HG03457 (cell line): Measurements from ENCODE around the gene GALK2.
A peak's percentile ranks its signal among the peaks of the same experiment; 100 is the strongest.
"Not testable (repeated sequence)": the region's sequence is repeated elsewhere in the genome, so short reads cannot be mapped to it uniquely, and the experiment has no call there.

Experiments used
- ATAC-seq: cut with Tn5 transposase; IDR thresholded peaks from one replicate; pipeline ENCODE4 v1.9.1; 2021; ENCODE audit warnings: moderate number of reproducible peaks; ENCODE audit not compliant: unreplicated experiment

Gene GALK2

GRCh38 chr15:49215768-49216739 lies 46.0 kb downstream of the GALK2 start:
- ATAC-seq, result peak; percentile 98

GRCh38 chr15:49223536-49224274 lies 53.7 kb downstream of the GALK2 start:
- ATAC-seq, result no peak

GRCh38 chr15:49225572-49226281 lies 55.7 kb downstream of the GALK2 start:
- ATAC-seq, result no peak

- ATAC-seq, result no peak
These were observed 57.6 kb downstream of the GALK2 start for GRCh38 chr15:49227602-49228001.

GRCh38 chr15:49229922-49230321 lies 59.9 kb downstream of the GALK2 start:
- no peak for ATAC-seq

- ATAC-seq, result no peak
These were observed 62.3 kb downstream of the GALK2 start for GRCh38 chr15:49232236-49232806.

- peak; percentile 75 for ATAC-seq
These were observed 65.5 kb downstream of the GALK2 start for GRCh38 chr15:49235446-49236124.

GRCh38 chr15:49236869-49237268 lies 66.8 kb downstream of the GALK2 start:
- ATAC-seq, result no peak

- no peak for ATAC-seq
These were observed 68.3 kb downstream of the GALK2 start for GRCh38 chr15:49238342-49238741.

- ATAC-seq, result no peak
These were observed 69.1 kb downstream of the GALK2 start for GRCh38 chr15:49239105-49239504.

- ATAC-seq, result no peak
These were observed 72.8 kb downstream of the GALK2 start for GRCh38 chr15:49242820-49243219.

- ATAC-seq, result no peak
These were observed 77.6 kb downstream of the GALK2 start for GRCh38 chr15:49247556-49248110.

GRCh38 chr15:49248291-49248690 lies 78.2 kb downstream of the GALK2 start:
- no peak for ATAC-seq

GRCh38 chr15:49255966-49256759 lies 86.1 kb downstream of the GALK2 start:
- no peak for ATAC-seq

- not testable (repeated sequence) for ATAC-seq
These were observed 95.1 kb downstream of the GALK2 start for GRCh38 chr15:49265117-49265516.

GRCh38 chr15:49265911-49266310 lies 95.9 kb downstream of the GALK2 start:
- ATAC-seq, result no peak

GRCh38 chr15:49270541-49271421 lies 100.7 kb downstream of the GALK2 start:
- no peak for ATAC-seq

GRCh38 chr15:49273734-49274318 lies 103.8 kb downstream of the GALK2 start:
- ATAC-seq, result no peak
